ENCODE measurements around the gene NPRL2. TPM values are rescaled to one million over a fixed set of nuclear protein-coding genes. Genes with fewer than 3 reads are reported as not detected.

NPRL2 gene
- total and polyA plus RNA-seq, 9 of the 15 experiments (the other 6 are each of a cell fraction or from before 2014, with no cell fraction given), result 17.4 to 40.4 (median 24.4) TPM

DNA sequence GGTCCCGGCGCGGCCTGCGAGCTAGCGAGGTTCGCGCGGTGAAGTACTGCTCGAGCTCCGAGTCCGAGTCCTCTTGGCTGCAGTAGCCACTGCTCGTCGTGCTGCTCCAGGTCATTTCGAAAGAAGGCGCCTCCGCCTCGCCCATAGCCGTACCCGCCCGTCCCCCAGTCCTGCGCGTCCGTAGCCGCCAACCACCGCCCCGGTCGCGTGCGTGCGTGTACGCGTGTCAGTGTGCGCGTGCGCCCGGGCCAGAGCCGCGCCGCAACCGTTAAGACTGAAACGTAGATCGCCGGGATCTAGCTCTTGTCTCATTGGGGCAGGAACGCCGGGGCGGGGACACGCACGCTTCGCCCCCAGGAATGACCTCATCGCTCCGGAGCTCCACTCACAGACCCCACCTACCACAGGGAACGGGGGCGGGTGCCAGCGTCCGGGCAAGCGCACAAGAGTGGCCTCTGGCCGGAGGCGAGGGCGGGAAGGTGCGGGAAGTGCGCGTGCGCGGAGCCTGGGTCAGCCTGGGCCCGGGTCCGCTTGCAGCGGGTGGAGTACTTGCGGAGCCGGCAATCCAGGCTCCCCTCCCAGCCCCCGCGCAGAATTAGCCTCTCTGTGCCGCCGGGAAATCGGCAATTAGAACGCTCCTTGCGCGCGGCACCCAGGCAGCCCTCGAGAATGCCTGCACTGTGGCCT, 13.3 kb downstream of the NPRL2 start (continued):
- TF ChIP-seq, protein P1, sequence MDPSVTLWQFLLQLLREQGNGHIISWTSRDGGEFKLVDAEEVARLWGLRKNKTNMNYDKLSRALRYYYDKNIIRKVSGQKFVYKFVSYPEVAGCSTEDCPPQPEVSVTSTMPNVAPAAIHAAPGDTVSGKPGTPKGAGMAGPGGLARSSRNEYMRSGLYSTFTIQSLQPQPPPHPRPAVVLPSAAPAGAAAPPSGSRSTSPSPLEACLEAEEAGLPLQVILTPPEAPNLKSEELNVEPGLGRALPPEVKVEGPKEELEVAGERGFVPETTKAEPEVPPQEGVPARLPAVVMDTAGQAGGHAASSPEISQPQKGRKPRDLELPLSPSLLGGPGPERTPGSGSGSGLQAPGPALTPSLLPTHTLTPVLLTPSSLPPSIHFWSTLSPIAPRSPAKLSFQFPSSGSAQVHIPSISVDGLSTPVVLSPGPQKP (CRISPR knock-in tag; IDR thresholded peaks at IDR 0.05), result no peak
- TF ChIP-seq ZNF41 (CRISPR knock-in tag; conservative IDR thresholded peaks at IDR 0.05) (no peak), HNRNPUL1 (IDR thresholded peaks at IDR 0.05; ENCODE audit: low read length) (no peak), C11orf30 (IDR thresholded peaks at IDR 0.05; ENCODE audit: low read depth) (no peak), ZNF232 (CRISPR knock-in tag; IDR thresholded peaks at IDR 0.05) (no peak), NCOA4 (IDR thresholded peaks at IDR 0.05; ENCODE audit: partially characterized antibody) (no peak), NFIC (IDR thresholded peaks at IDR 0.05) (no peak), KLF6 (CRISPR knock-in tag; IDR thresholded peaks at IDR 0.05; ENCODE audit: borderline replicate concordance) (0 out of 2 replicates have a peak, but pooled peaks have one; percentile 32), ZNF212 (CRISPR knock-in tag; IDR thresholded peaks at IDR 0.05) (no peak), USF2 (CRISPR knock-in tag; IDR thresholded peaks at IDR 0.05) (no peak), SLC30A9 (CRISPR knock-in tag; IDR thresholded peaks at IDR 0.05) (no peak), NELFE (IDR thresholded peaks at IDR 0.05; ENCODE audit: insufficient read depth, insufficient read length) (no peak), MEIS2 (IDR thresholded peaks at IDR 0.05; ENCODE audit: partially characterized antibody) (peak; percentile 58), LARP7 (IDR thresholded peaks at IDR 0.05) (no peak; the same call in 1 of the 2 replicates), ARID3A (IDR thresholded peaks at IDR 0.05; ENCODE audit: borderline replicate concordance, low read depth, low read length) (no peak), CEBPZ (IDR thresholded peaks at IDR 0.05; ENCODE audit: borderline replicate concordance, low read depth, low read length) (no peak), SRSF3 (IDR thresholded peaks at IDR 0.05; ENCODE audit: insufficient read depth, low read length) (no peak), ZNF121 (CRISPR knock-in tag; conservative IDR thresholded peaks at IDR 0.05) (no peak), CBFA2T3 (IDR thresholded peaks at IDR 0.05) (no peak), BMI1 (IDR thresholded peaks at IDR 0.05; ENCODE audit: low read length) (no peak)
- TF ChIP-seq, protein P2, sequence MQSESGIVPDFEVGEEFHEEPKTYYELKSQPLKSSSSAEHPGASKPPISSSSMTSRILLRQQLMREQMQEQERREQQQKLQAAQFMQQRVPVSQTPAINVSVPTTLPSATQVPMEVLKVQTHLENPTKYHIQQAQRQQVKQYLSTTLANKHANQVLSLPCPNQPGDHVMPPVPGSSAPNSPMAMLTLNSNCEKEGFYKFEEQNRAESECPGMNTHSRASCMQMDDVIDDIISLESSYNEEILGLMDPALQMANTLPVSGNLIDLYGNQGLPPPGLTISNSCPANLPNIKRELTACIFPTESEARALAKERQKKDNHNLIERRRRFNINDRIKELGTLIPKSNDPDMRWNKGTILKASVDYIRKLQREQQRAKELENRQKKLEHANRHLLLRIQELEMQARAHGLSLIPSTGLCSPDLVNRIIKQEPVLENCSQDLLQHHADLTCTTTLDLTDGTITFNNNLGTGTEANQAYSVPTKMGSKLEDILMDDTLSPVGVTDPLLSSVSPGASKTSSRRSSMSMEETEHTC (IDR thresholded peaks at IDR 0.05), result no peak

All from K562 (cell line).